Stomach smooth muscle (tissue), 2 donors: Measurements from ENCODE around the gene LOC101059915.
"Not testable (repeated sequence)": the region's sequence is repeated elsewhere in the genome, so short reads cannot be mapped to it uniquely, and the experiment has no call there.

Experiments used
- H3K27ac ChIP-seq: one replicate; pipeline ENCODE4 v1.7.0; 2013; ENCODE audit warnings: mild to moderate bottlenecking, low read length, inconsistent platforms
- H3K27me3 ChIP-seq, 2 donors: one replicate each; pipeline ENCODE4 v1.7.0; 2013; ENCODE audit warnings: low read length in 2 of 2; ENCODE audit not compliant: insufficient read depth in 2 of 2, control insufficient read depth in 1 of 2
- H3K36me3 ChIP-seq, 2 donors: one replicate each; pipeline ENCODE4 v1.7.0; 2013; ENCODE audit warnings: low read length in 2 of 2; ENCODE audit not compliant: control insufficient read depth in 2 of 2, insufficient read depth in 2 of 2
- H3K4me1 ChIP-seq: one replicate; pipeline ENCODE4 v1.7.0; 2013; ENCODE audit warnings: low read length; ENCODE audit not compliant: control insufficient read depth, insufficient read depth
- H3K4me3 ChIP-seq, 2 donors: one replicate each; pipeline ENCODE4 v1.7.0; 2013; ENCODE audit warnings: low read length in 2 of 2
- H3K9ac ChIP-seq, 2 donors: one replicate each; pipeline ENCODE4 v1.7.0; 2013; ENCODE audit warnings: low read length in 2 of 2, mild to moderate bottlenecking in 1 of 2
- H3K9me3 ChIP-seq, 2 donors: one replicate each; pipeline ENCODE4 v1.7.0; 2013; ENCODE audit warnings: low read length in 2 of 2; ENCODE audit not compliant: control insufficient read depth in 2 of 2
- donor health status: healthy.
- donor health status: Pancreatic carcinoma.

LOC101059915 gene

GRCh38 chrX:71663238-71663637, 4.1 kb upstream of the LOC101059915 start:
- H3K4me1 ChIP-seq, H3K27ac ChIP-seq, H3K9me3 ChIP-seq, H3K4me3 ChIP-seq, H3K36me3 ChIP-seq, H3K9ac ChIP-seq: not testable (repeated sequence)
- H3K27me3 ChIP-seq = peaks cover 0 to 13% of the 10 kb centered on the region in 2 donors

GRCh38 chrX:71664202-71664601, 3.1 kb upstream of the LOC101059915 start:
- not testable (repeated sequence) for H3K27ac ChIP-seq, H3K4me3 ChIP-seq, H3K9ac ChIP-seq, H3K36me3 ChIP-seq, H3K9me3 ChIP-seq, H3K4me1 ChIP-seq
- peaks cover 0 to 15% of the 10 kb centered on the region in 2 donors for H3K27me3 ChIP-seq

- H3K4me3 ChIP-seq = no peak overlapping the region
- H3K36me3 ChIP-seq = no peaks in the 10 kb centered on the region
- H3K9ac ChIP-seq = no peak overlapping the region
- H3K9me3 ChIP-seq = no peaks in the 10 kb centered on the region
- no peak overlapping the region for H3K27ac ChIP-seq
- peaks cover 0 to 15% of the 10 kb centered on the region in 2 donors for H3K27me3 ChIP-seq
- no peaks in the 10 kb centered on the region for H3K4me1 ChIP-seq
Observed at GRCh38 chrX:71664889-71665491, 2.4 kb upstream of the LOC101059915 start.

- no peak overlapping the region for H3K27ac ChIP-seq
- no peaks in the 10 kb centered on the region for H3K36me3 ChIP-seq
- no peaks in the 10 kb centered on the region for H3K9me3 ChIP-seq
- H3K9ac ChIP-seq = no peak overlapping the region
- no peak overlapping the region for H3K4me3 ChIP-seq
- peaks cover 0 to 17% of the 10 kb centered on the region in 2 donors for H3K27me3 ChIP-seq
- no peaks in the 10 kb centered on the region for H3K4me1 ChIP-seq
Observed at GRCh38 chrX:71665747-71666146, 1.6 kb upstream of the LOC101059915 start.

GRCh38 chrX:71666240-71667223, 814 bp upstream of the LOC101059915 start:
- no peaks in the 10 kb centered on the region for H3K4me1 ChIP-seq
- no peak overlapping the region for H3K9ac ChIP-seq
- H3K9me3 ChIP-seq = no peaks in the 10 kb centered on the region
- H3K4me3 ChIP-seq = no peak overlapping the region
- H3K27ac ChIP-seq = no peak overlapping the region
- no peaks in the 10 kb centered on the region for H3K36me3 ChIP-seq
- peaks cover 0 to 13% of the 10 kb centered on the region in 2 donors for H3K27me3 ChIP-seq

- H3K4me1 ChIP-seq = no peaks in the 10 kb centered on the region
- no peak overlapping the region for H3K4me3 ChIP-seq
- H3K27me3 ChIP-seq = peaks cover 0 to 14% of the 10 kb centered on the region in 2 donors
- no peaks in the 10 kb centered on the region for H3K9me3 ChIP-seq
- no peaks in the 10 kb centered on the region for H3K36me3 ChIP-seq
- no peak overlapping the region for H3K9ac ChIP-seq
- no peak overlapping the region for H3K27ac ChIP-seq
Observed at GRCh38 chrX:71668248-71668595, 876 bp downstream of the LOC101059915 start.

GRCh38 chrX:71669492-71669891, 2.1 kb downstream of the LOC101059915 start:
- Histone ChIP-seq H3K4me1 (no peaks in the 10 kb centered on the region), H3K27ac (no peak overlapping the region), H3K9me3 (no peaks in the 10 kb centered on the region), H3K4me3 (no peak overlapping the region), H3K36me3 (no peaks in the 10 kb centered on the region), H3K27me3 (peaks cover 0 to 11% of the 10 kb centered on the region in 2 donors), H3K9ac (no peak overlapping the region)

GRCh38 chrX:71669947-71670346, 2.6 kb downstream of the LOC101059915 start:
- not testable (repeated sequence) for H3K27ac ChIP-seq, H3K4me1 ChIP-seq, H3K4me3 ChIP-seq, H3K9ac ChIP-seq, H3K36me3 ChIP-seq, H3K9me3 ChIP-seq
- peaks cover 0 to 11% of the 10 kb centered on the region in 2 donors for H3K27me3 ChIP-seq

- Histone ChIP-seq H3K27ac (no peak overlapping the region), H3K27me3 (peaks cover 0 to 11% of the 10 kb centered on the region in 2 donors), H3K4me3 (no peak overlapping the region), H3K9me3 (no peaks in the 10 kb centered on the region), H3K9ac (no peak overlapping the region), H3K36me3 (no peaks in the 10 kb centered on the region), H3K4me1 (no peaks in the 10 kb centered on the region)
Observed at GRCh38 chrX:71671043-71671780, 3.9 kb downstream of the LOC101059915 start.

GRCh38 chrX:71671938-71672337, 4.6 kb downstream of the LOC101059915 start:
- H3K27me3 ChIP-seq = peaks cover 0 to 11% of the 10 kb centered on the region in 2 donors
- H3K4me1 ChIP-seq = no peaks in the 10 kb centered on the region
- H3K9ac ChIP-seq = no peak overlapping the region
- H3K27ac ChIP-seq = no peak overlapping the region
- no peak overlapping the region for H3K4me3 ChIP-seq
- no peaks in the 10 kb centered on the region for H3K36me3 ChIP-seq
- H3K9me3 ChIP-seq = no peaks in the 10 kb centered on the region
